Natural killer cell (primary cell): ENCODE results near the gene CHRM2. TPM values are rescaled to one million over a fixed set of nuclear protein-coding genes. Genes with fewer than 3 reads are reported as not detected.

Experiments
- ATAC-seq, 3 donors: fragments of 150-1000 bp in 2 of 3; fragments of 200-7000 bp in 1 of 3; cut with Tn5 transposase; 1 replicate in 1 of 3; 2 replicates in 2 of 3; pipeline ENCODE4 v1.10.0; 2021; ENCODE audit warnings: mild to moderate bottlenecking in 2 of 3, moderate library complexity in 2 of 3
- DNase-seq, 2 donors: peaks; one replicate each; pipeline versions ENCODE4 v3.0.0 to v3.0.0-alpha.2; 2013 to 2021; ENCODE audit warnings: mixed read lengths in 1 of 2
- H3K27ac ChIP-seq: one replicate; pipeline ENCODE4 v1.5.1; 2013; ENCODE audit warnings: mild to moderate bottlenecking, low read length
- H3K27me3 ChIP-seq: one replicate; pipeline ENCODE4 v1.6.1; 2013; ENCODE audit warnings: low read length; ENCODE audit not compliant: control insufficient read depth, insufficient read depth
- H3K36me3 ChIP-seq: one replicate; pipeline ENCODE4 v1.6.1; 2013; ENCODE audit warnings: low read length; ENCODE audit not compliant: control insufficient read depth, insufficient read depth
- H3K4me1 ChIP-seq: one replicate; pipeline ENCODE4 v1.6.1; 2013; ENCODE audit warnings: low read length; ENCODE audit not compliant: control insufficient read depth, insufficient read depth
- H3K4me3 ChIP-seq: one replicate; pipeline ENCODE4 v1.5.1; 2013; ENCODE audit warnings: low read length
- H3K9me3 ChIP-seq: one replicate; pipeline ENCODE4 v1.6.1; 2013; ENCODE audit warnings: low read length; ENCODE audit not compliant: control insufficient read depth, insufficient read depth
- H3K27ac Mint-ChIP-seq, 2 donors: one replicate each; pipeline ENCODE4 v1.8.0; 2022; ENCODE audit warnings: mild to moderate bottlenecking in 2 of 2, mixed read lengths in 2 of 2, moderate library complexity in 1 of 2
- H3K27me3 Mint-ChIP-seq, 2 donors: one replicate each; pipeline ENCODE4 v1.8.0; 2022; ENCODE audit warnings: low read depth in 2 of 2, mixed read lengths in 2 of 2
- H3K36me3 Mint-ChIP-seq: one replicate; pipeline ENCODE4 v1.8.0; 2022; ENCODE audit warnings: mixed read lengths
- H3K4me1 Mint-ChIP-seq, 2 donors: one replicate each; pipeline ENCODE4 v1.8.0; 2022; ENCODE audit warnings: mixed read lengths in 2 of 2
- H3K4me3 Mint-ChIP-seq: one replicate; pipeline ENCODE4 v1.8.0; 2022; ENCODE audit warnings: mild to moderate bottlenecking, moderate library complexity, mixed read lengths
- H3K9me3 Mint-ChIP-seq, 2 donors: one replicate each; pipeline ENCODE4 v1.8.0; 2022; ENCODE audit warnings: mixed read lengths in 2 of 2
- WGBS: methylation state at CpG from one replicate; pipeline ENCODE4 v1.1.7; 2013; ENCODE audit warnings: missing lambda C conversion rate; ENCODE audit not compliant: insufficient coverage; 5-methylcytosine and 5-hydroxymethylcytosine counted together
- intact Hi-C: fragments of 100-400 bp; cut with micrococcal nuclease; formaldehyde crosslinking; loops from one replicate; pipeline ENCODE4 v1.14.2; 2022
- total RNA-seq, 4 donors: library from RNA; stranded (reverse); fragments of 120-200 nt in 1 of 4; gene quantifications; one replicate each; pipeline versions ENCODE4 v1.2.3 to v1.2.4, GENCODE V29; 2013 to 2022
- TF ChIP-seq, protein P1 (sequence below): fragments of 200-600 bp; IDR thresholded peaks from one replicate; pipeline ENCODE4 v1.8.0; 2022; ENCODE audit warnings: antibody characterized with exemption

The CHRM2 gene
- total RNA-seq, 3 donors from 2014 or later (not counting 1 experiment from before 2014, with no cell fraction given) = not detected

- DNase-seq = no peak
- H3K4me3 Mint-ChIP-seq = no peak overlapping the region
- H3K36me3 ChIP-seq = no peaks in the 10 kb centered on the region
- ATAC-seq = no peak
- 83% methylated on average over 1 of the region's 1 CpG for WGBS
- intact Hi-C loops = no loop called here
- H3K4me3 ChIP-seq = no peak overlapping the region
- no peaks in the 10 kb centered on the region for H3K27me3 Mint-ChIP-seq
- peaks cover 7 to 24% of the 10 kb centered on the region in 2 donors for H3K9me3 Mint-ChIP-seq
- no peaks in the 10 kb centered on the region for H3K4me1 Mint-ChIP-seq
- peaks cover 2% of the 10 kb centered on the region for H3K9me3 ChIP-seq
- H3K36me3 Mint-ChIP-seq = no peaks in the 10 kb centered on the region
- H3K27ac ChIP-seq = no peak overlapping the region
- no peaks in the 10 kb centered on the region for H3K4me1 ChIP-seq
- no peak overlapping the region for H3K27ac Mint-ChIP-seq
- TF ChIP-seq, protein P1, sequence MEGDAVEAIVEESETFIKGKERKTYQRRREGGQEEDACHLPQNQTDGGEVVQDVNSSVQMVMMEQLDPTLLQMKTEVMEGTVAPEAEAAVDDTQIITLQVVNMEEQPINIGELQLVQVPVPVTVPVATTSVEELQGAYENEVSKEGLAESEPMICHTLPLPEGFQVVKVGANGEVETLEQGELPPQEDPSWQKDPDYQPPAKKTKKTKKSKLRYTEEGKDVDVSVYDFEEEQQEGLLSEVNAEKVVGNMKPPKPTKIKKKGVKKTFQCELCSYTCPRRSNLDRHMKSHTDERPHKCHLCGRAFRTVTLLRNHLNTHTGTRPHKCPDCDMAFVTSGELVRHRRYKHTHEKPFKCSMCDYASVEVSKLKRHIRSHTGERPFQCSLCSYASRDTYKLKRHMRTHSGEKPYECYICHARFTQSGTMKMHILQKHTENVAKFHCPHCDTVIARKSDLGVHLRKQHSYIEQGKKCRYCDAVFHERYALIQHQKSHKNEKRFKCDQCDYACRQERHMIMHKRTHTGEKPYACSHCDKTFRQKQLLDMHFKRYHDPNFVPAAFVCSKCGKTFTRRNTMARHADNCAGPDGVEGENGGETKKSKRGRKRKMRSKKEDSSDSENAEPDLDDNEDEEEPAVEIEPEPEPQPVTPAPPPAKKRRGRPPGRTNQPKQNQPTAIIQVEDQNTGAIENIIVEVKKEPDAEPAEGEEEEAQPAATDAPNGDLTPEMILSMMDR = no peak
- H3K27me3 ChIP-seq = no peaks in the 10 kb centered on the region
Observed at GRCh38 chr7:137006293-137006692, 137.8 kb downstream of the CHRM2 start.

GRCh38 chr7:137007001-137007694 lies 138.7 kb downstream of the CHRM2 start:
- Histone ChIP-seq H3K4me1 (no peaks in the 10 kb centered on the region), H3K27ac (no peak overlapping the region), H3K36me3 (no peaks in the 10 kb centered on the region), H3K27me3 (no peaks in the 10 kb centered on the region), H3K9me3 (peaks cover 3% of the 10 kb centered on the region), H3K4me3 (no peak overlapping the region)
- H3K27ac Mint-ChIP-seq = no peak overlapping the region
- TF ChIP-seq, protein P1 = no peak
- WGBS = no CpG with 5 or more reads among the region's 3 CpGs
- DNase-seq = no peak
- H3K4me1 Mint-ChIP-seq = no peaks in the 10 kb centered on the region
- peaks cover 7 to 24% of the 10 kb centered on the region in 2 donors for H3K9me3 Mint-ChIP-seq
- H3K4me3 Mint-ChIP-seq = no peak overlapping the region
- no peak for ATAC-seq
- intact Hi-C loops = no loop called here
- H3K36me3 Mint-ChIP-seq = no peaks in the 10 kb centered on the region
- H3K27me3 Mint-ChIP-seq = no peaks in the 10 kb centered on the region

DNA sequence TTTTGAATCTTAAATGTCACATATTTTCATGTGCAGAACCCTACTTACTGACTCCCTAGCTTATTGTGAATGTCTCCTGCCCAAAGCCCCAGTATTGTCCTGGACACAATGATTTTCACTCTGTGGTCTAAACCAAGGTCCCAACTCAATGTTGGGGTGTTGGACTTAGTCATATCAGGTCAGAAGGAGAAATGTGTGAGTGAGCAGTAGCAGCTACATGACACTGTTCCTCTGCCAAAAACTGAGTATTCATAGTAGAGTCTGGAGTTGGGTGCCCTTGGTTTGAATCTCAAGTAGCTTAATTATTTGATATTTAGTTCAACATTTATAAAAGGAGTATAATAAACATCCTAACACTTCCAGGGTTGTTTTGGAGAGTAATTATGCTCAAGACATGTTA lies 141.0 kb downstream of the CHRM2 start:
- Mint-ChIP-seq H3K27me3 (no peaks in the 10 kb centered on the region), H3K27ac (no peak overlapping the region), H3K4me1 (no peaks in the 10 kb centered on the region), H3K9me3 (peaks cover 6 to 17% of the 10 kb centered on the region in 2 donors), H3K36me3 (no peaks in the 10 kb centered on the region), H3K4me3 (no peak overlapping the region)
- Histone ChIP-seq H3K36me3 (no peaks in the 10 kb centered on the region), H3K27me3 (no peaks in the 10 kb centered on the region), H3K4me3 (no peak overlapping the region), H3K9me3 (peaks cover 3% of the 10 kb centered on the region), H3K27ac (no peak overlapping the region), H3K4me1 (no peaks in the 10 kb centered on the region)
- TF ChIP-seq, protein P1 = no peak
- ATAC-seq = no peak
- intact Hi-C loops = no loop called here
- DNase-seq = no peak

- H3K4me3 ChIP-seq = no peak overlapping the region
Observed at GRCh38 chr7:137015015-137015414, 146.6 kb downstream of the CHRM2 start.

More at GRCh38 chr7:137015015-137015414, 146.6 kb downstream of the CHRM2 start:
- Histone ChIP-seq H3K4me1 (no peaks in the 10 kb centered on the region), H3K27ac (no peak overlapping the region), H3K36me3 (no peaks in the 10 kb centered on the region), H3K27me3 (no peaks in the 10 kb centered on the region), H3K9me3 (peaks cover 15% of the 10 kb centered on the region)
- H3K36me3 Mint-ChIP-seq = no peaks in the 10 kb centered on the region
- WGBS = 95% methylated on average over 3 of the region's 3 CpGs
- no peak for DNase-seq
- no peaks in the 10 kb centered on the region for H3K4me1 Mint-ChIP-seq
- H3K27me3 Mint-ChIP-seq = no peaks in the 10 kb centered on the region
- peaks cover 5% of the 10 kb centered on the region in 2 donors for H3K9me3 Mint-ChIP-seq
- H3K27ac Mint-ChIP-seq = no peak overlapping the region
- no peak overlapping the region for H3K4me3 Mint-ChIP-seq
- intact Hi-C loops = no loop called here
- TF ChIP-seq, protein P1 = no peak
- no peak for ATAC-seq
